Brain microvascular endothelial cell (primary cell): ENCODE results near the gene OR4K14.

ENCODE experiments used
- DNase-seq: peaks from one replicate; pipeline ENCODE4 v3.0.0-alpha.2; 2020
- H3K27ac ChIP-seq: fragments of 250-450 bp; sonication (Bioruptor Pico); 2 replicates; pipeline ENCODE4 v1.5.1; 2020; ENCODE audit warnings: mild to moderate bottlenecking, moderate library complexity
- H3K27me3 ChIP-seq: fragments of 250-450 bp; sonication (Bioruptor Pico); replicated peaks from 2 replicates; pipeline ENCODE4 v1.5.1; 2020; ENCODE audit warnings: mild to moderate bottlenecking
- H3K36me3 ChIP-seq: fragments of 250-450 bp; sonication (Bioruptor Pico); replicated peaks from 2 replicates; pipeline ENCODE4 v1.5.1; 2020; ENCODE audit warnings: mild to moderate bottlenecking
- H3K4me3 ChIP-seq: 2 replicates; pipeline ENCODE4 v1.5.1; 2011; ENCODE audit warnings: low read depth, mild to moderate bottlenecking, control low read depth, low read length, moderate library complexity
- in situ Hi-C: cut with HindIII; loops from 2 replicates; pipeline ENCODE4 v1.10.0; 2017; ENCODE audit warnings: low sequenced_read_pairs, low pct_ligation_motif_present
- TF ChIP-seq, protein P1 (sequence below): IDR thresholded peaks from 2 replicates; pipeline ENCODE4 v1.5.1; 2011; ENCODE audit warnings: low read depth, mild to moderate bottlenecking, moderate library complexity, low read length, control low read depth, inconsistent platforms; ENCODE audit errors: missing control alignments

OR4K14 gene, protein sequence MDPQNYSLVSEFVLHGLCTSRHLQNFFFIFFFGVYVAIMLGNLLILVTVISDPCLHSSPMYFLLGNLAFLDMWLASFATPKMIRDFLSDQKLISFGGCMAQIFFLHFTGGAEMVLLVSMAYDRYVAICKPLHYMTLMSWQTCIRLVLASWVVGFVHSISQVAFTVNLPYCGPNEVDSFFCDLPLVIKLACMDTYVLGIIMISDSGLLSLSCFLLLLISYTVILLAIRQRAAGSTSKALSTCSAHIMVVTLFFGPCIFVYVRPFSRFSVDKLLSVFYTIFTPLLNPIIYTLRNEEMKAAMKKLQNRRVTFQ

DNA sequence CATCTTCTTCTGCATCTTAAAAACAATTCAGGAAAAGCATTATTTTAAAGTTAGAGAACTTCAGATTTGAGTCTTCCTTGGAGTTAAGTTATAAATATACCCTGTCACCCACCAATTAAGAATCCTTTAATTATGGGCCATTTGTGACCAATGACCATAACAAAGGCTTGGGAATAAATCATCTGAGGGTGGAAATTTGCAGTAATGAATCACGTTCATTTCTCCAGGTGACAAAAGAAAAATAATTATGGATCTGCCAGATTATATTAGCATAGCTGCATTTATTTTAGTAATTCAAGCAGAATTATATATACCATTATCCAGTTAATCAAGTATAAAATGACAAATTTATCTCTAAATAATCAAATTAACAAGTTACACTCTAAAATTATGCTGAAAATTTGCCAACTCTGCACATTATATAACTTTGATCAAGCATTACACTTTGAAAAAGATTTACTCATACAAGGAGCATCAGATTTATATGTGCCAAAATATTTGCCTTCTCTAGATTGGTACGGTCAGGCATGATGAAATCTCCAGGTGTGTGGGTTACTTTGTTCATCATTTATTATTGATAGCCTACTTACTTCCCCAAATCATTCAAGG is at the start of gene OR4K14:
OR4K14 (minus strand) TSS at position 51 of the 609 bp plus-strand sequence. CDS start 4,114 bp downstream, outside the sequence.
- Histone ChIP-seq H3K27ac (no peak within 1 kb of the TSS), H3K36me3 (no peaks in the 10 kb centered on the region), H3K27me3 (no peaks in the 10 kb centered on the region), H3K4me3 (no peak within 1 kb of the TSS)
- in situ Hi-C loops, result no loop called here
- DNase-seq, result no peak
- TF ChIP-seq, protein P1, sequence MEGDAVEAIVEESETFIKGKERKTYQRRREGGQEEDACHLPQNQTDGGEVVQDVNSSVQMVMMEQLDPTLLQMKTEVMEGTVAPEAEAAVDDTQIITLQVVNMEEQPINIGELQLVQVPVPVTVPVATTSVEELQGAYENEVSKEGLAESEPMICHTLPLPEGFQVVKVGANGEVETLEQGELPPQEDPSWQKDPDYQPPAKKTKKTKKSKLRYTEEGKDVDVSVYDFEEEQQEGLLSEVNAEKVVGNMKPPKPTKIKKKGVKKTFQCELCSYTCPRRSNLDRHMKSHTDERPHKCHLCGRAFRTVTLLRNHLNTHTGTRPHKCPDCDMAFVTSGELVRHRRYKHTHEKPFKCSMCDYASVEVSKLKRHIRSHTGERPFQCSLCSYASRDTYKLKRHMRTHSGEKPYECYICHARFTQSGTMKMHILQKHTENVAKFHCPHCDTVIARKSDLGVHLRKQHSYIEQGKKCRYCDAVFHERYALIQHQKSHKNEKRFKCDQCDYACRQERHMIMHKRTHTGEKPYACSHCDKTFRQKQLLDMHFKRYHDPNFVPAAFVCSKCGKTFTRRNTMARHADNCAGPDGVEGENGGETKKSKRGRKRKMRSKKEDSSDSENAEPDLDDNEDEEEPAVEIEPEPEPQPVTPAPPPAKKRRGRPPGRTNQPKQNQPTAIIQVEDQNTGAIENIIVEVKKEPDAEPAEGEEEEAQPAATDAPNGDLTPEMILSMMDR, result no peak

DNA sequence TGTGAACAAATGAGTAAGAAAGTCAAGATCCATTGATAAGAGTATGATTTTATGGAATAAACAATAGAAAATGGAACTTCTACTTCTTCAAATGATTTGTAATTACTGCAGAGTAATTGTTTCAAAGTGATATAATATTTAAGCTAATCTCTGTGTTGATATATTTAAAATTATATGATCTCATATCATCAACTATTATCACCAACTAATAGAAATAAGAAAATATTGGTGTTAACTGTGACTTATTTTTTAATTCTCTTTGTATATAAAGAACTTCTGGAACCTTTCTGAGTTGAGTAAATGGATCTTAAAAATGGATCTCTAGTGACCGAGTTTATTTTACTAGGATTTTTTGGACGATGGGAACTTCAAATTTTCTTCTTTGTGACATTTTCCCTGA is 40.6 kb upstream of the OR4K14 start, which contains the start of gene OR4L1:
OR4L1 (plus strand) TSS at position 301 of the 400 bp plus-strand sequence; CDS start at position 301, 0 bp downstream.
- TF ChIP-seq, protein P1, result no peak
- Histone ChIP-seq H3K27ac (no peak within 1 kb of the TSS), H3K36me3 (no peaks in the 10 kb centered on the region), H3K27me3 (no peaks in the 10 kb centered on the region), H3K4me3 (no peak within 1 kb of the TSS)
- no peak for DNase-seq
- in situ Hi-C loops, result no loop called here

DNA sequence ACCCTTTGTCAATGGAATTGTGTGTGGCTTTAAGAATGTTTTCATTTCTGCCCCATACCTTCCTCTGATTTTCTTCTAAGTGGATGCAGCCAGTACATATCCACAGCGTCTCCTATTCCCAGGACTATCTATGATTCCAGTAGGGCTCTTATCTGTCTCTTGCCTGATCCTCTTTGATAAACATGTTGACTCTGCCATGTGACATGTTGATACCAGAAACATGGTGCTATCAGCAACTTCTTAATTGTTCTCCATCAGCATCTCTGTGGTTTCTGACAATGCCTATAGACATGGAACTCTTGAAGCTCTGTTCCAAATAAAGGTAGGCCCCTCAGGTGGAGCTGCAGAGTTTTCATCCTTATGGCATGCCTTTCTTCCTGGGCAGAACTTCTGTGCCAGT is 29.1 kb upstream of the OR4K14 start:
- H3K27me3 ChIP-seq, result no peaks in the 10 kb centered on the region
- no peak overlapping the region for H3K4me3 ChIP-seq
- H3K36me3 ChIP-seq, result no peaks in the 10 kb centered on the region
- TF ChIP-seq, protein P1, result no peak
- no peak for DNase-seq
- in situ Hi-C loops, result no loop called here
- H3K27ac ChIP-seq, result no peak overlapping the region

DNA sequence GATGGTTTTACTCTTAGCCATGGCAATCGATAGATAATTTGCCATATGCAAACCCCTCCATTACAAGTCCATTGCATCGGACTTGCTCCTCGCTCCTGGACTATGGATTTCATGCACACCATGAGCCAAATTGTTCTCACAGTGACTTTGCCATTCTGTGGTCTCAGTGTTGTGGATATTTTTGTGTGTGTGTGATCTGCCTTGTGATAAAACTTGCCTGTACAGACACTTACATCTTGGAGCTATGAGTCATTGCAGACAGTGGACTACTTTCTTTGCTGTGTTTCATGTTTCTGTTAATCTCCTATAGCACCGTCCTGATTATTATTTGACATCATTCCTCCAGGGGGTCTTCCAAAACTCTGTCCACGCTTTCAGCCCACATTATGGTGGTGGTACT is 25.1 kb upstream of the OR4K14 start:
- H3K36me3 ChIP-seq, result no peaks in the 10 kb centered on the region
- in situ Hi-C loops, result no loop called here
- H3K27ac ChIP-seq, result no peak overlapping the region
- H3K27me3 ChIP-seq, result no peaks in the 10 kb centered on the region
- TF ChIP-seq, protein P1, result no peak
- no peak overlapping the region for H3K4me3 ChIP-seq
- no peak for DNase-seq

DNA sequence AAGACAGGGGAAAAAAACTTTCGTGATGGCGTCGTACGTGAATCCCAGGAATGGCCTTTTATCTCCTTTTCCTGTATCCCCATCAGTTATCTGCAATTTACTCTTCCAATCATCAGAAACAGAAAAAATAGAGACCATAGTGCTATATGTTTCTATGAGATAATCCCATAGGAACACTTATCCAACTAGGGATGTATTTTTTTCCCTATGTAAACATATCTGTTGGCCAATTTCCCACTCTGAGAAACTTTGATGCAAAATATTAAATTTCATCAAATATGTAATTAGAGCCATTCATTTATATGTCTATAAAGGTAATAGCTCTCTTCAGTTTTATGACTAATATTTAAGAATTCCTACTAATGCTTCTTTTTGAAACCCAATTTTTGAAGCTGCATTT is 16.8 kb upstream of the OR4K14 start, which contains the start of gene OR4K13:
OR4K13 (minus strand) TSS at position 101 of the 400 bp plus-strand sequence. CDS start 1,280 bp downstream, outside the sequence.
- no peak within 1 kb of the TSS for H3K4me3 ChIP-seq
- in situ Hi-C loops, result no loop called here
- no peak for DNase-seq
- no peaks in the 10 kb centered on the region for H3K36me3 ChIP-seq
- no peak within 1 kb of the TSS for H3K27ac ChIP-seq
- TF ChIP-seq, protein P1, result no peak
- H3K27me3 ChIP-seq, result no peaks in the 10 kb centered on the region
